OCI-LY7 (cell line): ENCODE measurements around the gene AP1G2. TPM values are rescaled to one million over a fixed set of nuclear protein-coding genes. Genes with fewer than 3 reads are reported as not detected.

ENCODE experiments used
- BruUV-seq: library from RNA; stranded (reverse); fragments of 400-500 nt; replicated peaks from 2 replicates; lab custom pipeline; 2021; lab: Mats Ljungman, UMichigan
- CTCF ChIA-PET: fragments of 300-600 bp; sonication (Branson Sonifier 250); formaldehyde crosslinking; loops from one replicate; lab custom pipeline; 2022; ENCODE audit warnings: antibody characterized with exemption; ENCODE audit not compliant: unreplicated experiment; lab: Charles Lee
- POLR2A ChIA-PET: fragments of 300-600 bp; sonication (Branson Sonifier 250); formaldehyde crosslinking; loops from one replicate; lab custom pipeline; 2022; ENCODE audit warnings: antibody characterized with exemption; lab: Charles Lee
- DNase-seq: peaks from one replicate; pipeline ENCODE4 v3.0.0-alpha.2; 2015; ENCODE audit warnings: low spot score
- H2AFZ ChIP-seq: fragments of 200-600 bp; sonication (generic), shearing (Covaris generic); 2 replicates; pipeline ENCODE4 v1.6.1; 2014; ENCODE audit warnings: mild to moderate bottlenecking, antibody characterized with exemption, low read length, moderate library complexity
- H3K27ac ChIP-seq: fragments of 200-600 bp; sonication (generic); 2 replicates; pipeline ENCODE4 v1.5.1; 2014; ENCODE audit warnings: mixed run types, low read depth, mild to moderate bottlenecking, moderate library complexity, low read length, inconsistent platforms; ENCODE audit not compliant: poor library complexity, severe bottlenecking
- H3K36me3 ChIP-seq: fragments of 200-600 bp; sonication (generic); 2 replicates; pipeline ENCODE4 v1.6.1; 2014; ENCODE audit warnings: mild to moderate bottlenecking, antibody characterized with exemption, low read length, moderate library complexity, mixed read lengths; ENCODE audit not compliant: insufficient read depth
- H3K4me1 ChIP-seq: fragments of 200-600 bp; sonication (generic); 2 replicates; pipeline ENCODE4 v1.5.1; 2014; ENCODE audit warnings: mild to moderate bottlenecking, low read length; ENCODE audit not compliant: insufficient read depth, poor library complexity, severe bottlenecking
- H3K4me2 ChIP-seq: fragments of 200-600 bp; sonication (generic); 2 replicates; pipeline ENCODE4 v1.6.1; 2014; ENCODE audit warnings: mild to moderate bottlenecking, low read length
- H3K4me3 ChIP-seq: fragments of 200-600 bp; sonication (generic); 2 replicates; pipeline ENCODE4 v1.5.1; 2014; ENCODE audit warnings: mild to moderate bottlenecking, low read depth, low read length; ENCODE audit not compliant: poor library complexity, severe bottlenecking
- H3K79me2 ChIP-seq: fragments of 200-600 bp; sonication (generic); 2 replicates; pipeline ENCODE4 v1.6.1; 2016; ENCODE audit warnings: low read depth, mild to moderate bottlenecking, low read length, moderate library complexity, mixed read lengths; ENCODE audit not compliant: insufficient read depth
- H3K9me2 ChIP-seq: fragments of 200-600 bp; sonication (generic); 2 replicates; pipeline ENCODE4 v1.6.1; 2016; ENCODE audit warnings: mild to moderate bottlenecking, low read length, mixed read lengths; ENCODE audit not compliant: insufficient read depth
- H3K9me3 ChIP-seq: fragments of 200-600 bp; sonication (generic); 2 replicates; pipeline ENCODE4 v1.6.1; 2014; ENCODE audit warnings: mild to moderate bottlenecking, mixed run types, low read length, mixed read lengths
- H4K20me1 ChIP-seq: fragments of 200-600 bp; sonication (generic); 2 replicates; pipeline ENCODE4 v1.6.1; 2014; ENCODE audit warnings: mild to moderate bottlenecking, antibody characterized with exemption, low read length, moderate library complexity, mixed read lengths; ENCODE audit not compliant: insufficient read depth
- EZH2phosphoT487 ChIP-seq: fragments of 200-600 bp; sonication (generic); IDR thresholded peaks from 2 replicates; pipeline ENCODE4 v1.6.1; 2018; ENCODE audit warnings: low read depth, borderline replicate concordance, mild to moderate bottlenecking, mixed run types, antibody characterized with exemption, low read length, moderate library complexity, mixed read lengths
- intact Hi-C: fragments of 100-400 bp; cut with micrococcal nuclease; formaldehyde crosslinking; loops from one replicate; pipeline ENCODE4 v1.10.0; 2022; ENCODE audit not compliant: unreplicated experiment
- total RNA-seq, 2 experiments: library from RNA; depleted of rRNA in 1 of 2; stranded (reverse); fragments of >200 nt in 1 of 2; shearing (Covaris generic) in 1 of 2; gene quantifications; 2 replicates each; pipeline ENCODE4 v1.2.3, GENCODE V29; 2014 to 2022
- TF ChIP-seq, protein P1 (sequence below): fragments of 200-600 bp; sonication (generic); conservative IDR thresholded peaks from 2 replicates; pipeline ENCODE4 v1.5.1; 2014; ENCODE audit warnings: mild to moderate bottlenecking, antibody characterized with exemption, low read length, moderate library complexity, mixed read lengths

The AP1G2 gene
- total RNA-seq, 2 experiments from 2014 or later: 129 to 209 TPM

DNA sequence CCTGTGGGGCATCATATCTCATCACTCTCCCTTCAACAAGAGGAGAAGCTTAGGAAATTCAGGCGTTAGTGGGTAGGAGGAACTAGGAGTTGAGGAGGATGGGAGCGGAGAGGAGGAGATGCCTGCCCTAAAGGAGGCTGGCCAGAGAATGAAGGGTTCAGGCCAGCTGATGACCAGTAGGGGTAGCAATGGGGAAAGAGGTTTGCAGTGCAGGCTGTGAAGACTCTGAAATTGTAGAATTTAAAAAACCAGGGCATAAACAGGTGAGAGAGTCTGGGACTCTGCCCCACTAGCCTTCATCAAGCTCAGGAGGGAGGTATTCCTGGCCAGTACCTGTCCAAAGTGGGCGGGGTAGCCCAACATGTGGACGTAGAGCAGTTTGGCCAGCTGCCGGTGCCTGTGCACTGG is 809 bp downstream of the AP1G2 start:
- H3K4me3 ChIP-seq: peak overlapping the region; percentile 85
- peaks cover 45% of the 10 kb centered on the region for H3K36me3 ChIP-seq
- peak overlapping the region; percentile 96 for H3K4me2 ChIP-seq
- no peaks in the 10 kb centered on the region; the same call in 1 of the 2 replicates for H4K20me1 ChIP-seq
- H3K9me2 ChIP-seq: no peaks in the 10 kb centered on the region
- H3K9me3 ChIP-seq: no peaks in the 10 kb centered on the region
- no TSS peak for BruUV-seq
- peaks cover 29% of the 10 kb centered on the region for H3K4me1 ChIP-seq
- no peak for DNase-seq
- CTCF ChIA-PET: interaction anchor here (0.7 kb wide), 1 partner anchor 8 kb away, joined by 3 read pairs; no protein-coding TSS in a partner anchor
- TF ChIP-seq, protein P1, sequence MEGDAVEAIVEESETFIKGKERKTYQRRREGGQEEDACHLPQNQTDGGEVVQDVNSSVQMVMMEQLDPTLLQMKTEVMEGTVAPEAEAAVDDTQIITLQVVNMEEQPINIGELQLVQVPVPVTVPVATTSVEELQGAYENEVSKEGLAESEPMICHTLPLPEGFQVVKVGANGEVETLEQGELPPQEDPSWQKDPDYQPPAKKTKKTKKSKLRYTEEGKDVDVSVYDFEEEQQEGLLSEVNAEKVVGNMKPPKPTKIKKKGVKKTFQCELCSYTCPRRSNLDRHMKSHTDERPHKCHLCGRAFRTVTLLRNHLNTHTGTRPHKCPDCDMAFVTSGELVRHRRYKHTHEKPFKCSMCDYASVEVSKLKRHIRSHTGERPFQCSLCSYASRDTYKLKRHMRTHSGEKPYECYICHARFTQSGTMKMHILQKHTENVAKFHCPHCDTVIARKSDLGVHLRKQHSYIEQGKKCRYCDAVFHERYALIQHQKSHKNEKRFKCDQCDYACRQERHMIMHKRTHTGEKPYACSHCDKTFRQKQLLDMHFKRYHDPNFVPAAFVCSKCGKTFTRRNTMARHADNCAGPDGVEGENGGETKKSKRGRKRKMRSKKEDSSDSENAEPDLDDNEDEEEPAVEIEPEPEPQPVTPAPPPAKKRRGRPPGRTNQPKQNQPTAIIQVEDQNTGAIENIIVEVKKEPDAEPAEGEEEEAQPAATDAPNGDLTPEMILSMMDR: no peak; the same call in 1 of the 2 replicates
- TF ChIP-seq EZH2phosphoT487: no peak
- H3K27ac ChIP-seq: peak overlapping the region; percentile 55
- H3K79me2 ChIP-seq: peaks cover 9% of the 10 kb centered on the region; the same call in 1 of the 2 replicates
- POLR2A ChIA-PET: interaction anchor here (0.8 to 1.7 kb wide), 5 partner anchors 10 to 527 kb away, joined by 3 to 9 read pairs (median 3); partner anchors contain the start of gene PCK2
- intact Hi-C loops: loop anchor here (10.0 kb wide), 1 partner anchor 798 kb away; the partner anchor contains the start of gene NFATC4
- peak overlapping the region; percentile 53; the same call in 1 of the 2 replicates for H2AFZ ChIP-seq

DNA sequence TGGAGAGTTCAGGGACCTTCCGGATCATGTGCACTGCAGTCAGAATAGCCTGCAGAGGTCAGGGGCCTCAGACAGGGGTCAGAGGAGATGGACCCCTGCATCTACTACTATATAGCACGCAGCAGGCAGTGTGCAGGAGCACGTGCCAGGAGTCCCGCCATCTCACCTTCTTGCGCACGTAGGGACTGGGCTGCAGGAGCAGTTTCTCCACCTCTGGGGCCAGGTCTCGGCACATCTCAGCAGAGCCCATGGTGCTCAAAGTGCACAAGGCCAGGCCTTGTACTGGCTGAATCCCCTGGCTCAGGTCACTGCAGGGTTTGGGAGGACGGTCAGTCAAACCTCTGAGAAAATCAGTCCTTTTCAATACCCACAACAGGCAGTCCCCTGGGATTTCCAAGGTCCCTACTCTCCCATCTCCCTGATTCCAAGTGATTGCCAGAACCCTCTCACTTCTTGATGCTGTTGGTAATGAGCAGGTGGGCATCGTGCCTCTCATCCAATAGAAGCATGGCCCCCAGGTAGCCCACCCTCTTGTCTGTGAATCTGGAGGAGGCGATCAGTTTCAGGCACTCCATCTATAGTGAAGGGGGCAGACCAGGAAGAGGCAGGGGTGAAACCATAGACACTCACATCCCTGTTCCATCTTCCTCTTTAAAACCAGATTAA is 1.3 kb downstream of the AP1G2 start:
- TSS peak; percentile 38 for BruUV-seq
- intact Hi-C loops: loop anchor here (10.0 kb wide), 1 partner anchor 799 kb away; the partner anchor contains the start of gene NFATC4
- no peaks in the 10 kb centered on the region; the same call in 1 of the 2 replicates for H4K20me1 ChIP-seq
- ChIA-PET CTCF (no interaction called here), POLR2A (interaction anchor here (1.1 to 1.7 kb wide), 3 partner anchors 9 to 91 kb away, joined by 3 to 9 read pairs (median 3); no protein-coding TSS in a partner anchor)
- DNase-seq: no peak
- H3K79me2 ChIP-seq: peaks cover 9% of the 10 kb centered on the region; the same call in 1 of the 2 replicates
- H3K4me3 ChIP-seq: peak overlapping the region; percentile 85
- no peaks in the 10 kb centered on the region for H3K9me2 ChIP-seq
- H3K9me3 ChIP-seq: no peaks in the 10 kb centered on the region
- peaks cover 50% of the 10 kb centered on the region for H3K36me3 ChIP-seq
- H3K4me1 ChIP-seq: peaks cover 29% of the 10 kb centered on the region
- TF ChIP-seq EZH2phosphoT487: no peak
- TF ChIP-seq, protein P1: no peak
- H2AFZ ChIP-seq: no peak overlapping the region
- H3K4me2 ChIP-seq: peak overlapping the region; percentile 96
- H3K27ac ChIP-seq: no peak overlapping the region
